ENCODE results near the gene NELL2. TPM values are rescaled to one million over a fixed set of nuclear protein-coding genes. Genes with fewer than 3 reads are reported as not detected.

Gene NELL2
- total RNA-seq, 2 experiments from 2014 or later: 0.95 to 1.8 TPM

GRCh38 chr12:44507461-44507860 is 368.7 kb downstream of the NELL2 start:
- Histone ChIP-seq H4K20me1 (ENCODE audit: insufficient read depth, low read length) (no peaks in the 10 kb centered on the region), H3K4me1 (ENCODE audit: insufficient read depth, low read length, poor library complexity, severe bottlenecking) (no peaks in the 10 kb centered on the region), H3K36me3 (ENCODE audit: insufficient read depth, low read length) (no peaks in the 10 kb centered on the region), H3K27ac (ENCODE audit: low read depth, low read length, poor library complexity, severe bottlenecking) (no peak overlapping the region), H3K9me2 (ENCODE audit: insufficient read depth, low read length) (no peaks in the 10 kb centered on the region), H3K9me3 (ENCODE audit: low read length) (no peaks in the 10 kb centered on the region), H3K4me3 (ENCODE audit: low read depth, low read length, poor library complexity, severe bottlenecking) (no peak overlapping the region), H2AFZ (ENCODE audit: low read length) (no peak overlapping the region), H3K4me2 (ENCODE audit: low read length) (no peak overlapping the region), H3K79me2 (ENCODE audit: insufficient read depth, low read depth, low read length) (no peaks in the 10 kb centered on the region)
- ChIA-PET CTCF (ENCODE audit: unreplicated experiment) (no interaction called here), POLR2A (interaction anchor here (0.5 to 1.1 kb wide), 3 partner anchors 11 to 232 kb away, joined by 3 to 4 read pairs (median 3); no protein-coding TSS in a partner anchor)
- TF ChIP-seq EZH2phosphoT487 (IDR thresholded peaks at IDR 0.05; ENCODE audit: borderline replicate concordance, low read depth, low read length) (no peak), CTCF (conservative IDR thresholded peaks at IDR 0.05; ENCODE audit: low read length) (no peak)
- no TSS peak for BruUV-seq (replicated peaks)
- intact Hi-C loops (cut with micrococcal nuclease; ENCODE audit: unreplicated experiment): no loop called here
- no peak for DNase-seq (ENCODE audit: low spot score)

- no peak overlapping the region for H3K4me2 ChIP-seq (ENCODE audit: low read length)
- no TSS peak for BruUV-seq (replicated peaks)
- H3K4me1 ChIP-seq (ENCODE audit: insufficient read depth, low read length, poor library complexity, severe bottlenecking): no peaks in the 10 kb centered on the region
- DNase-seq (ENCODE audit: low spot score): no peak
- H3K36me3 ChIP-seq (ENCODE audit: insufficient read depth, low read length): no peaks in the 10 kb centered on the region
- H3K79me2 ChIP-seq (ENCODE audit: insufficient read depth, low read depth, low read length): no peaks in the 10 kb centered on the region
- H3K27ac ChIP-seq (ENCODE audit: low read depth, low read length, poor library complexity, severe bottlenecking): no peak overlapping the region
- no peak for TF ChIP-seq CTCF (conservative IDR thresholded peaks at IDR 0.05; ENCODE audit: low read length)
- TF ChIP-seq EZH2phosphoT487 (IDR thresholded peaks at IDR 0.05; ENCODE audit: borderline replicate concordance, low read depth, low read length): no peak
- H3K4me3 ChIP-seq (ENCODE audit: low read depth, low read length, poor library complexity, severe bottlenecking): no peak overlapping the region
- intact Hi-C loops (cut with micrococcal nuclease; ENCODE audit: unreplicated experiment): no loop called here
- H4K20me1 ChIP-seq (ENCODE audit: insufficient read depth, low read length): no peaks in the 10 kb centered on the region
- H3K9me3 ChIP-seq (ENCODE audit: low read length): no peaks in the 10 kb centered on the region
- no peaks in the 10 kb centered on the region for H3K9me2 ChIP-seq (ENCODE audit: insufficient read depth, low read length)
- ChIA-PET POLR2A (interaction anchor here (0.5 kb wide), 1 partner anchor 43 kb away, joined by 3 read pairs; no protein-coding TSS in a partner anchor), CTCF (ENCODE audit: unreplicated experiment) (no interaction called here)
- no peak overlapping the region for H2AFZ ChIP-seq (ENCODE audit: low read length)
Measured at GRCh38 chr12:44504799-44505198, 371.3 kb downstream of the NELL2 start.

- POLR2A ChIA-PET: interaction anchor here (0.5 kb wide), 1 partner anchor 143 kb away, joined by 4 read pairs; no protein-coding TSS in a partner anchor
Measured at GRCh38 chr12:44503329-44503728, 372.8 kb downstream of the NELL2 start.

More at GRCh38 chr12:44503329-44503728, 372.8 kb downstream of the NELL2 start:
- Histone ChIP-seq H3K79me2 (ENCODE audit: insufficient read depth, low read depth, low read length) (no peaks in the 10 kb centered on the region), H3K4me1 (ENCODE audit: insufficient read depth, low read length, poor library complexity, severe bottlenecking) (no peaks in the 10 kb centered on the region), H3K4me3 (ENCODE audit: low read depth, low read length, poor library complexity, severe bottlenecking) (no peak overlapping the region), H3K4me2 (ENCODE audit: low read length) (no peak overlapping the region), H3K27ac (ENCODE audit: low read depth, low read length, poor library complexity, severe bottlenecking) (no peak overlapping the region), H4K20me1 (ENCODE audit: insufficient read depth, low read length) (no peaks in the 10 kb centered on the region), H2AFZ (ENCODE audit: low read length) (no peak overlapping the region), H3K9me2 (ENCODE audit: insufficient read depth, low read length) (no peaks in the 10 kb centered on the region), H3K36me3 (ENCODE audit: insufficient read depth, low read length) (no peaks in the 10 kb centered on the region), H3K9me3 (ENCODE audit: low read length) (no peaks in the 10 kb centered on the region)
- CTCF ChIA-PET (ENCODE audit: unreplicated experiment): no interaction called here
- no peak for DNase-seq (ENCODE audit: low spot score)
- no peak for TF ChIP-seq CTCF (conservative IDR thresholded peaks at IDR 0.05; ENCODE audit: low read length)
- no peak for TF ChIP-seq EZH2phosphoT487 (IDR thresholded peaks at IDR 0.05; ENCODE audit: borderline replicate concordance, low read depth, low read length)
- intact Hi-C loops (cut with micrococcal nuclease; ENCODE audit: unreplicated experiment): no loop called here
- BruUV-seq (replicated peaks): no TSS peak

All from OCI-LY7 (cell line).